K562 (cell line): ENCODE data around the gene BRDT. TPM values are rescaled to one million over a fixed set of nuclear protein-coding genes. Genes with fewer than 3 reads are reported as not detected.

ENCODE experiments used
- ATAC-seq: fragments of 200-7000 bp; cut with Tn5 transposase; 3 replicates; pipeline ENCODE4 v1.9.1; 2020; ENCODE audit warnings: moderate library complexity
- BruUV-seq: library from RNA; stranded (reverse); fragments of 400-500 nt; replicated peaks from 2 replicates; lab custom pipeline; 2021; lab: Mats Ljungman, UMichigan
- CTCF ChIA-PET: fragments of 300-600 bp; formaldehyde crosslinking; extraction: SDS; loops from one replicate; lab custom pipeline; 2021; ENCODE audit warnings: low intra/inter-chr PET ratio; lab: Yijun Ruan, JAX
- POLR2A ChIA-PET: fragments of 300-600, 350-650 bp; sonication (Branson Sonifier 250); formaldehyde crosslinking; extraction: SDS; loops from one replicate; lab custom pipeline; 2021; ENCODE audit warnings: antibody characterized with exemption, inconsistent platforms; lab: Yijun Ruan, JAX
- DNase-seq, 4 experiments: peaks; one replicate each; pipeline versions ENCODE4 v3.0.0 to v3.0.0-alpha.2; 2011 to 2018; ENCODE audit warnings: low spot score in 3 of 4, mixed read lengths in 3 of 4; ENCODE audit errors: extremely low read depth in 1 of 4
- FAIRE-seq: peaks from 2 replicates; lab custom pipeline; 2011; peaks lifted over from hg19 to GRCh38; lab: Jason Lieb, UNC
- H2AFZ ChIP-seq: 2 replicates; pipeline ENCODE4 v1.6.0; 2011; ENCODE audit warnings: low read depth, low read length, control low read depth, inconsistent platforms
- H3K27ac ChIP-seq: fragments of 200-600 bp; 3 replicates; pipeline ENCODE4 v1.8.0; 2011; ENCODE audit warnings: low read depth, mild to moderate bottlenecking, control low read depth, inconsistent platforms, low read length, moderate library complexity, mixed read lengths; ENCODE audit errors: extremely low read depth
- H3K27me3 ChIP-seq, 2 experiments: fragments of 300-600 bp in 1 of 2; 2 replicates in 1 of 2; 3 replicates in 1 of 2; pipeline versions ENCODE4 v1.6.0 to v1.8.0; 2011; ENCODE audit warnings: inconsistent platforms in 2 of 2, low read length in 2 of 2, mild to moderate bottlenecking in 1 of 2, mixed read lengths in 1 of 2, moderate library complexity in 1 of 2; ENCODE audit not compliant: control insufficient read depth in 2 of 2, insufficient read depth in 2 of 2
- H3K36me3 ChIP-seq: fragments of 300-600 bp; 3 replicates; pipeline ENCODE4 v1.8.0; 2011; ENCODE audit warnings: mild to moderate bottlenecking, low read length, inconsistent platforms; ENCODE audit not compliant: control insufficient read depth, insufficient read depth
- H3K4me1 ChIP-seq, 2 experiments: fragments of 200-600 bp in 1 of 2; replicated peaks in 1 of 2; 2 replicates in 1 of 2; 3 replicates in 1 of 2; pipeline versions ENCODE4 v1.5.1 to v1.8.0; 2011; ENCODE audit warnings: inconsistent platforms in 2 of 2, low read length in 2 of 2, mild to moderate bottlenecking in 1 of 2, mixed read lengths in 1 of 2, moderate library complexity in 1 of 2; ENCODE audit not compliant: control insufficient read depth in 2 of 2, insufficient read depth in 2 of 2
- H3K4me2 ChIP-seq: 2 replicates; pipeline ENCODE4 v1.6.1; 2011; ENCODE audit warnings: low read length, control low read depth, inconsistent platforms, mixed read lengths; ENCODE audit not compliant: insufficient read depth
- H3K4me3 ChIP-seq: fragments of 200-600 bp; sonication (generic), shearing (Covaris generic); 2 replicates; pipeline ENCODE4 v1.5.1; 2016; ENCODE audit warnings: control low read depth, inconsistent platforms
- H3K79me2 ChIP-seq: fragments of 200-600 bp; 3 replicates; pipeline ENCODE4 v1.8.0; 2011; ENCODE audit warnings: low read length, inconsistent platforms; ENCODE audit not compliant: control insufficient read depth, insufficient read depth
- H3K9ac ChIP-seq, 2 experiments: 2 replicates each; pipeline versions ENCODE4 v1.6.0 to v1.6.1; 2011; ENCODE audit warnings: low read depth in 2 of 2, low read length in 2 of 2, control low read depth in 1 of 2, inconsistent platforms in 1 of 2, mild to moderate bottlenecking in 1 of 2, mixed read lengths in 1 of 2; ENCODE audit not compliant: insufficient read depth in 1 of 2
- H3K9me1 ChIP-seq: one replicate; pipeline ENCODE4 v1.6.0; 2011; ENCODE audit warnings: inconsistent platforms, mild to moderate bottlenecking, low read length, moderate library complexity; ENCODE audit not compliant: control insufficient read depth, insufficient read depth
- H3K9me3 ChIP-seq: replicated peaks from 2 replicates; pipeline ENCODE4 v1.5.1; 2011; ENCODE audit warnings: low read depth, low read length, inconsistent platforms; ENCODE audit not compliant: control insufficient read depth, insufficient read depth
- H4K20me1 ChIP-seq: replicated peaks from 2 replicates; pipeline ENCODE4 v1.6.1; 2011; ENCODE audit warnings: low read length, inconsistent platforms, mixed read lengths; ENCODE audit not compliant: control insufficient read depth, insufficient read depth
- ASH1L ChIP-seq: fragments of 450-650 bp; IDR thresholded peaks from 2 replicates; pipeline ENCODE4 v1.6.1; 2018; ENCODE audit warnings: borderline replicate concordance, mild to moderate bottlenecking, low read depth; ENCODE audit not compliant: partially characterized antibody
- CHD1 ChIP-seq: fragments of 200-600 bp; sonication (generic); IDR thresholded peaks from one replicate; pipeline ENCODE4 v1.6.1; 2012; ENCODE audit warnings: mild to moderate bottlenecking, moderate library complexity, low read length, inconsistent platforms
- EZH2 ChIP-seq: IDR thresholded peaks from 2 replicates; pipeline ENCODE4 v1.6.1; 2012; ENCODE audit warnings: low read depth, mild to moderate bottlenecking, inconsistent platforms, low read length, borderline replicate concordance
- FOXJ2 ChIP-seq: fragments of 200-800 bp; sonication (Bioruptor generic); IDR thresholded peaks from 2 replicates; pipeline ENCODE4 v1.6.1; 2016; ENCODE audit warnings: missing genetic modification characterization, missing compliant biosample characterization
- GATAD2A ChIP-seq: fragments of 450-650 bp; IDR thresholded peaks from 2 replicates; pipeline ENCODE4 v1.6.1; 2017
- KDM4B ChIP-seq, 2 experiments: fragments of 450-650 bp in 1 of 2; sonication (generic) in 1 of 2; IDR thresholded peaks; 2 replicates each; pipeline ENCODE4 v1.6.1; 2016 to 2017; ENCODE audit warnings: borderline replicate concordance in 2 of 2, antibody characterized with exemption in 1 of 2, low read depth in 1 of 2, mild to moderate bottlenecking in 1 of 2
- MEF2A ChIP-seq: IDR thresholded peaks from 2 replicates; pipeline ENCODE4 v1.6.1; 2011; ENCODE audit warnings: low read depth, mild to moderate bottlenecking, low read length, moderate library complexity; ENCODE audit not compliant: control insufficient read depth
- MIER1 ChIP-seq: fragments of 450-650 bp; IDR thresholded peaks from 2 replicates; pipeline ENCODE4 v1.6.1; 2016; ENCODE audit warnings: antibody characterized with exemption, mild to moderate bottlenecking, low read depth
- MITF ChIP-seq: IDR thresholded peaks from 2 replicates; pipeline ENCODE4 v1.6.1; 2014; ENCODE audit warnings: antibody characterized with exemption
- NCOA6 ChIP-seq: fragments of 450-650 bp; IDR thresholded peaks from 2 replicates; pipeline ENCODE4 v1.6.1; 2017; ENCODE audit warnings: mild to moderate bottlenecking
- NONO ChIP-seq, 2 experiments: fragments of 200-400 bp in 1 of 2; fragments of 450-650 bp in 1 of 2; formaldehyde crosslinking in 1 of 2; IDR thresholded peaks; 2 replicates each; pipeline ENCODE4 v1.6.1; 2017; ENCODE audit warnings: low read depth in 2 of 2, mild to moderate bottlenecking in 2 of 2, moderate library complexity in 2 of 2, low read length in 1 of 2
- POLR2AphosphoS2 ChIP-seq: IDR thresholded peaks from 2 replicates; pipeline ENCODE4 v1.6.1; 2012; ENCODE audit warnings: low read length, improper control_type of control experiment
- PTTG1 ChIP-seq: fragments of 450-650 bp; IDR thresholded peaks from 2 replicates; pipeline ENCODE4 v1.6.1; 2016; ENCODE audit warnings: low read depth, mild to moderate bottlenecking, missing genetic modification characterization, missing compliant biosample characterization
- RAD51 ChIP-seq: fragments of 450-650 bp; IDR thresholded peaks from 2 replicates; pipeline ENCODE4 v1.7.1; 2016; ENCODE audit warnings: low read depth, mild to moderate bottlenecking, borderline replicate concordance
- SUPT5H ChIP-seq: fragments of 450-650 bp; IDR thresholded peaks from 2 replicates; pipeline ENCODE4 v1.6.1; 2016
- TRIM24 ChIP-seq, 2 experiments: fragments of 450-650 bp; IDR thresholded peaks; 2 replicates each; pipeline ENCODE4 v1.6.1; 2016
- ZKSCAN3 ChIP-seq: fragments of 250-450 bp; sonication (Bioruptor Pico); IDR thresholded peaks from 2 replicates; pipeline ENCODE4 v1.4.0; 2020
- WGBS: fragments of 100-300 bp; shearing (Covaris generic); methylation state at CpG from one replicate; pipeline ENCODE4 v1.1.6; 2016; ENCODE audit warnings: low coverage, mixed read lengths; ENCODE audit not compliant: insufficient coverage; ENCODE audit errors: missing lambda C conversion rate; 5-methylcytosine and 5-hydroxymethylcytosine counted together
- in situ Hi-C: fragments of 300-500 bp; cut with MboI; formaldehyde crosslinking; loops from 4 replicates; pipeline ENCODE4 v1.15.0; 2018; ENCODE audit warnings: inconsistent platforms, mixed read lengths
- intact Hi-C: fragments of 100-400 bp; cut with micrococcal nuclease; formaldehyde crosslinking; loops from 2 replicates; pipeline ENCODE4 v1.14.2; 2022
- polyA plus RNA-seq, 8 experiments: library from polyadenylated mRNA; depleted of rRNA in 4 of 8; stranded (reverse) in 5 of 8; unstranded in 3 of 8; fragments of >200 nt; fragmentation: Nextera tagmentation in 2 of 8; fragmentation: Illumina TruSeq in 1 of 8; extraction: Ambion mirVana in 2 of 8; extraction: Trizol in 1 of 8; gene quantifications; 2 replicates each; pipeline versions ENCODE4 v1.2.1 to v1.2.3, GENCODE V29; 2011 to 2014; ENCODE audit warnings: inconsistent platforms in 1 of 8, missing spikeins in 1 of 8
- total RNA-seq, 7 experiments: library from RNA; depleted of rRNA in 6 of 7; stranded (reverse); fragments of >200 nt in 6 of 7; fragmentation: Illumina TruSeq in 2 of 7; extraction: Trizol in 2 of 7; gene quantifications; 2 replicates each; pipeline versions ENCODE4 v1.2.1 to v1.2.3, GENCODE V29; 2011 to 2021; ENCODE audit warnings: low replicate concordance in 1 of 7

BRDT gene
- total and polyA plus RNA-seq, 9 of the 15 experiments (the other 6 are each of a cell fraction or from before 2014, with no cell fraction given) = 0.01 TPM; not detected in 8

- ATAC-seq (no peak), DNase-seq (no peak), FAIRE-seq (no peak)
- H3K4me2 ChIP-seq = no peak overlapping the region
- intact Hi-C loops = loop anchor here (10.0 kb wide), 2 partner anchors 515 to 755 kb away; partner anchors contain the start of gene HFM1
- in situ Hi-C loops = no loop called here
- no TSS peak for BruUV-seq
- H2AFZ ChIP-seq = no peak overlapping the region
- no peaks in the 10 kb centered on the region for H3K9me3 ChIP-seq
- H3K27ac ChIP-seq = no peak overlapping the region
- no peaks in the 10 kb centered on the region for H3K79me2 ChIP-seq
- no peak overlapping the region for H3K9ac ChIP-seq
- H3K4me1 ChIP-seq = peaks cover 0 to 2% of the 10 kb centered on the region in 2 experiments; a peak in 1 of 5 replicates
- no peak for TF ChIP-seq MIER1
- TF ChIP-seq MITF = no peak
- no peak for TF ChIP-seq PTTG1 (tag)
- TF ChIP-seq POLR2AphosphoS2 = no peak
- no peak for TF ChIP-seq FOXJ2 (tag)
- no peak for TF ChIP-seq TRIM24 (IDR thresholded peaks at IDR 0.05)
- TF ChIP-seq NCOA6 = no peak
- TF ChIP-seq EZH2 = no peak
- TF ChIP-seq MEF2A = no peak
- TF ChIP-seq SUPT5H = no peak
- no peak for TF ChIP-seq GATAD2A
- TF ChIP-seq CHD1 = no peak
- TF ChIP-seq KDM4B (IDR thresholded peaks at IDR 0.05; ENCODE audit: borderline replicate concordance in 2 of 2, low read depth in 1 of 2) = no peak
- no peak for TF ChIP-seq RAD51
- no peak for TF ChIP-seq ASH1L
- no peak for TF ChIP-seq ZKSCAN3 (CRISPR knock-in tag)
- TF ChIP-seq NONO (IDR thresholded peaks at IDR 0.05; ENCODE audit: low read depth in 2 of 2, low read length in 1 of 2) = no peak
- ChIA-PET CTCF (no interaction called here), POLR2A (no interaction called here)
- no peaks in the 10 kb centered on the region for H3K9me1 ChIP-seq
- H4K20me1 ChIP-seq = no peaks in the 10 kb centered on the region
- H3K27me3 ChIP-seq = no peaks in the 10 kb centered on the region
- H3K4me3 ChIP-seq = no peak overlapping the region
- H3K36me3 ChIP-seq = no peaks in the 10 kb centered on the region
- 67% methylated on average over 7 of the region's 8 CpGs for WGBS
These were observed 29.2 kb upstream of the BRDT start for GRCh38 chr1:91919962-91920361.
